GM19467 (cell line): ENCODE results near the gene TRMT10B.
A peak's percentile ranks its signal among the peaks of the same experiment; 100 is the strongest.
"Not testable (repeated sequence)": the region's sequence is repeated elsewhere in the genome, so short reads cannot be mapped to it uniquely, and the experiment has no call there.

Experiments used
- ATAC-seq: cut with Tn5 transposase; IDR thresholded peaks from one replicate; pipeline ENCODE4 v1.9.1; 2021; ENCODE audit warnings: mild to moderate bottlenecking, moderate library complexity; ENCODE audit not compliant: unreplicated experiment

TRMT10B gene

GRCh38 chr9:37800631-37801286 lies 47.2 kb downstream of the TRMT10B start, which contains the start of gene DCAF10:
DCAF10 (plus strand) TSS chr9:37800797; CDS start chr9:37800867, 70 bp downstream.
- ATAC-seq = peak; percentile 66

- peak; percentile 28 for ATAC-seq
These were observed 47.8 kb downstream of the TRMT10B start for GRCh38 chr9:37801287-37801850.

GRCh38 chr9:37801959-37802711 lies 48.5 kb downstream of the TRMT10B start:
- ATAC-seq = no peak

- no peak for ATAC-seq
These were observed 52.7 kb downstream of the TRMT10B start for GRCh38 chr9:37806271-37806670.

- ATAC-seq = not testable (repeated sequence)
These were observed 56.1 kb downstream of the TRMT10B start for GRCh38 chr9:37809676-37810075.

- ATAC-seq = no peak
These were observed 58.4 kb downstream of the TRMT10B start for GRCh38 chr9:37811906-37812476.

- ATAC-seq = no peak
These were observed 59.3 kb downstream of the TRMT10B start for GRCh38 chr9:37812773-37813379.

- no peak for ATAC-seq
These were observed 65.2 kb downstream of the TRMT10B start for GRCh38 chr9:37818849-37819248.

GRCh38 chr9:37820142-37820541 lies 66.5 kb downstream of the TRMT10B start:
- ATAC-seq = no peak

GRCh38 chr9:37825174-37825573 lies 71.6 kb downstream of the TRMT10B start:
- ATAC-seq = not testable (repeated sequence)

GRCh38 chr9:37827483-37828165 lies 74.0 kb downstream of the TRMT10B start:
- ATAC-seq = no peak
